GM23338 (cell line): Measurements from ENCODE around the gene KCMF1. TPM values are rescaled to one million over a fixed set of nuclear protein-coding genes. Genes with fewer than 3 reads are reported as not detected.

Source experiments
- ATAC-seq: fragments of 200-7000 bp; cut with Tn5 transposase; 3 replicates; pipeline ENCODE4 v1.9.1; 2020
- DNase-seq: peaks from one replicate; pipeline ENCODE4 v3.0.0-alpha.2; 2015; ENCODE audit warnings: low spot score
- H2AFZ ChIP-seq: fragments of 200-600 bp; sonication (generic); 2 replicates; pipeline ENCODE4 v1.8.0; 2016; ENCODE audit warnings: antibody characterized with exemption, mild to moderate bottlenecking, moderate library complexity
- H3F3A ChIP-seq: fragments of 200-600 bp; sonication (generic); replicated peaks from 2 replicates; pipeline ENCODE4 v1.8.0; 2017; ENCODE audit warnings: antibody characterized with exemption, mixed run types, low read depth
- H3K27ac ChIP-seq: fragments of 200-600 bp; sonication (generic); 2 replicates; pipeline ENCODE4 v1.6.1; 2016; ENCODE audit warnings: low read depth
- H3K27me3 ChIP-seq: fragments of 200-600 bp; sonication (generic); 2 replicates; pipeline ENCODE4 v1.8.0; 2016; ENCODE audit warnings: mild to moderate bottlenecking, mixed run types, moderate library complexity; ENCODE audit not compliant: insufficient read depth
- H3K36me3 ChIP-seq: fragments of 200-600 bp; sonication (generic); 2 replicates; pipeline ENCODE4 v1.8.0; 2016; ENCODE audit warnings: mild to moderate bottlenecking; ENCODE audit not compliant: insufficient read depth
- H3K4me1 ChIP-seq: fragments of 200-600 bp; sonication (generic); 2 replicates; pipeline ENCODE4 v1.8.0; 2016; ENCODE audit warnings: mild to moderate bottlenecking, moderate library complexity; ENCODE audit not compliant: insufficient read depth
- H3K4me2 ChIP-seq: fragments of 200-600 bp; sonication (generic); 2 replicates; pipeline ENCODE4 v1.7.1; 2017; ENCODE audit warnings: mixed run types
- H3K4me3 ChIP-seq: fragments of 200-600 bp; sonication (generic); 2 replicates; pipeline ENCODE4 v1.6.1; 2016; ENCODE audit warnings: mixed run types
- H3K79me2 ChIP-seq: fragments of 200-600 bp; sonication (generic); replicated peaks from 2 replicates; pipeline ENCODE4 v1.8.0; 2017; ENCODE audit warnings: mild to moderate bottlenecking; ENCODE audit not compliant: insufficient read depth
- H3K9me2 ChIP-seq: fragments of 200-600 bp; sonication (generic); 2 replicates; pipeline ENCODE4 v1.8.0; 2017; ENCODE audit not compliant: insufficient read depth
- H4K20me1 ChIP-seq: fragments of 200-600 bp; sonication (generic); replicated peaks from 2 replicates; pipeline ENCODE4 v1.8.0; 2017; ENCODE audit warnings: mild to moderate bottlenecking; ENCODE audit not compliant: insufficient read depth
- H3K27ac Mint-ChIP-seq: 2 replicates; pipeline ENCODE4 v1.8.0; 2020; ENCODE audit warnings: inconsistent platforms, mild to moderate bottlenecking, moderate library complexity, mixed read lengths
- H3K27me3 Mint-ChIP-seq: 3 replicates; pipeline ENCODE4 v1.8.0; 2022; ENCODE audit warnings: low read depth, mild to moderate bottlenecking, moderate library complexity, mixed read lengths, inconsistent platforms; ENCODE audit not compliant: insufficient read depth, poor library complexity
- H3K36me3 Mint-ChIP-seq: 3 replicates; pipeline ENCODE4 v1.8.0; 2021; ENCODE audit warnings: low read depth, mild to moderate bottlenecking, inconsistent platforms, moderate library complexity, mixed read lengths
- H3K4me1 Mint-ChIP-seq: 3 replicates; pipeline ENCODE4 v1.8.0; 2020; ENCODE audit warnings: mild to moderate bottlenecking, inconsistent platforms, mixed read lengths
- H3K4me3 Mint-ChIP-seq: 3 replicates; pipeline ENCODE4 v1.8.0; 2021; ENCODE audit warnings: moderate library complexity, mild to moderate bottlenecking, inconsistent platforms, mixed read lengths
- H3K9me3 Mint-ChIP-seq: 3 replicates; pipeline ENCODE4 v1.8.0; 2020; ENCODE audit warnings: moderate library complexity, mild to moderate bottlenecking, inconsistent platforms, mixed read lengths
- EZH2phosphoT487 ChIP-seq: fragments of 200-600 bp; sonication (generic); IDR thresholded peaks from one replicate; pipeline ENCODE4 v1.8.1; 2018; ENCODE audit warnings: antibody characterized with exemption; ENCODE audit not compliant: unreplicated experiment
- ZNF331 ChIP-seq: fragments of 250-450 bp; sonication (Bioruptor Pico); IDR thresholded peaks from 2 replicates; pipeline ENCODE4 v1.5.0; 2020; ENCODE audit warnings: low read depth, mild to moderate bottlenecking, moderate library complexity
- polyA plus RNA-seq: library from polyadenylated mRNA; unstranded; fragments of >200 nt; fragmentation: Nextera tagmentation; extraction: Ambion mirVana; gene quantifications from 2 replicates; pipeline ENCODE4 v1.2.1, GENCODE V29; 2016
- total RNA-seq: library from RNA; depleted of rRNA; stranded (reverse); fragments of >200 nt; shearing (Covaris generic); gene quantifications from 2 replicates; pipeline ENCODE4 v1.2.3, GENCODE V29; 2014
- TF ChIP-seq, protein P1 (sequence below): fragments of 250-450 bp; sonication (Bioruptor Pico); IDR thresholded peaks from 2 replicates; pipeline ENCODE4 v1.5.0; 2020; ENCODE audit warnings: mild to moderate bottlenecking, moderate library complexity
- TF ChIP-seq, protein P2 (sequence below), 2 experiments: fragments of 200-600 bp in 1 of 2; sonication (generic) in 1 of 2; conservative IDR thresholded peaks; 2 replicates each; pipeline versions ENCODE4 v1.5.1 to v1.6.1; 2016 to 2017; ENCODE audit warnings: antibody characterized with exemption in 2 of 2, low read depth in 2 of 2, mild to moderate bottlenecking in 2 of 2, moderate library complexity in 1 of 2
- TF ChIP-seq, protein P3 (sequence below): IDR thresholded peaks from 2 replicates; pipeline ENCODE4 v1.6.1; 2016; ENCODE audit warnings: antibody characterized with exemption

The KCMF1 gene
- total and polyA plus RNA-seq, 2 experiments from 2014 or later = 29.3 to 120 TPM

DNA sequence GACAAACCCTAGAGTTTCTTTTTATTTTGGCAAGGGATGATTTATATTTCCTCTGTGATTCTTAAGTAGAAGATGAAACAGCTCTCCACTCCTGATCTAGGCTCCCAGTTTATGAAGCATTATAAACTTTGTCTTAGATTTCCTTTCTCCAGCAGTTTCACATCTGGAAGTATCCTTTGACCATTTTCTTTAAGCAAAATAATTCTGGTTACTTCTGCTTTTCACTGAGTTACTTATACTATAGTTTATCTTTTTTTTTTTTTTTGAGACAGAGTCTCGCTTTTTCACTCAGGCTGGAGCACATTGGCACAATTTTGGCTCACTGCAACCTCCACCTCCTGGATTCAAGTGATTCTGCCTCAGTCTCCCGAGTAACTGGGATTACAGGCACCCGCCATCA lies 45.5 kb downstream of the KCMF1 start:
- ATAC-seq = no peak
- peaks cover 50% of the 10 kb centered on the region for H4K20me1 ChIP-seq
- H3K4me1 Mint-ChIP-seq = peaks cover 55% of the 10 kb centered on the region

DNA sequence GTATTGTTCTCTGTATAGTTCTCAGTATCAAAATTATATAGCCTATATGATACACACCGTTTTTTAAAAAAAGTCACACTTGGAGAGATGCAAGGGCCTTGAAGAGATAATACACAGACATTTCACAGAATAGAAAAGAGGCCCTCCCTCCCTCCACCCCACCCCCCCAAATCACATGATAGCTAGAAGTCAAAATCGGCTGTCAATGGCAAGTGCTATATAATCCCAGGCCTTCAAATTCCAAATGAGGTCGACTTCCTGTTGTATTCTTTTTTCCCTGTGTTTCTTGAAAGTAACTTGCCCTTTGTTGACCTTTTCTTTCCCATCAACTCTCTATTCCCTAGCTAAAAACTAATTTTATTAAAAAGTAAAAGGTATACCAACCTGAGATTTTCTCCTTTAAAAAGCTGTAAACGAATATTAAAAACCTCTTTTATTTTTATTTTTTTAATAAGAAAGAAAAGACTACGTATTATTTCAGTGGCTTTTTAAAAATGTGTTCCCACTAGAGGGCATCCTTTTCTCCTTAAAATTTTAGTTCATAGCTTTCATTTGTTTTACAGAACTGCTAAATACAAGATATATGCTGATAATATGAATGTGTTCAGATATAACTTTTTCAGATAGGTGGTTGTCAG lies 46.6 kb downstream of the KCMF1 start:
- DNase-seq (peak; percentile 61), ATAC-seq (no peak)
- Mint-ChIP-seq H3K36me3 (peaks cover 15% of the 10 kb centered on the region; the same call in 2 of the 3 replicates), H3K9me3 (no peaks in the 10 kb centered on the region), H3K27me3 (peaks cover 2% of the 10 kb centered on the region), H3K4me3 (peak overlapping the region; percentile 20; the same call in 1 of the 3 replicates), H3K27ac (peak overlapping the region; percentile 65; the same call in 1 of the 2 replicates), H3K4me1 (peaks cover 48% of the 10 kb centered on the region)
- TF ChIP-seq, protein P1, sequence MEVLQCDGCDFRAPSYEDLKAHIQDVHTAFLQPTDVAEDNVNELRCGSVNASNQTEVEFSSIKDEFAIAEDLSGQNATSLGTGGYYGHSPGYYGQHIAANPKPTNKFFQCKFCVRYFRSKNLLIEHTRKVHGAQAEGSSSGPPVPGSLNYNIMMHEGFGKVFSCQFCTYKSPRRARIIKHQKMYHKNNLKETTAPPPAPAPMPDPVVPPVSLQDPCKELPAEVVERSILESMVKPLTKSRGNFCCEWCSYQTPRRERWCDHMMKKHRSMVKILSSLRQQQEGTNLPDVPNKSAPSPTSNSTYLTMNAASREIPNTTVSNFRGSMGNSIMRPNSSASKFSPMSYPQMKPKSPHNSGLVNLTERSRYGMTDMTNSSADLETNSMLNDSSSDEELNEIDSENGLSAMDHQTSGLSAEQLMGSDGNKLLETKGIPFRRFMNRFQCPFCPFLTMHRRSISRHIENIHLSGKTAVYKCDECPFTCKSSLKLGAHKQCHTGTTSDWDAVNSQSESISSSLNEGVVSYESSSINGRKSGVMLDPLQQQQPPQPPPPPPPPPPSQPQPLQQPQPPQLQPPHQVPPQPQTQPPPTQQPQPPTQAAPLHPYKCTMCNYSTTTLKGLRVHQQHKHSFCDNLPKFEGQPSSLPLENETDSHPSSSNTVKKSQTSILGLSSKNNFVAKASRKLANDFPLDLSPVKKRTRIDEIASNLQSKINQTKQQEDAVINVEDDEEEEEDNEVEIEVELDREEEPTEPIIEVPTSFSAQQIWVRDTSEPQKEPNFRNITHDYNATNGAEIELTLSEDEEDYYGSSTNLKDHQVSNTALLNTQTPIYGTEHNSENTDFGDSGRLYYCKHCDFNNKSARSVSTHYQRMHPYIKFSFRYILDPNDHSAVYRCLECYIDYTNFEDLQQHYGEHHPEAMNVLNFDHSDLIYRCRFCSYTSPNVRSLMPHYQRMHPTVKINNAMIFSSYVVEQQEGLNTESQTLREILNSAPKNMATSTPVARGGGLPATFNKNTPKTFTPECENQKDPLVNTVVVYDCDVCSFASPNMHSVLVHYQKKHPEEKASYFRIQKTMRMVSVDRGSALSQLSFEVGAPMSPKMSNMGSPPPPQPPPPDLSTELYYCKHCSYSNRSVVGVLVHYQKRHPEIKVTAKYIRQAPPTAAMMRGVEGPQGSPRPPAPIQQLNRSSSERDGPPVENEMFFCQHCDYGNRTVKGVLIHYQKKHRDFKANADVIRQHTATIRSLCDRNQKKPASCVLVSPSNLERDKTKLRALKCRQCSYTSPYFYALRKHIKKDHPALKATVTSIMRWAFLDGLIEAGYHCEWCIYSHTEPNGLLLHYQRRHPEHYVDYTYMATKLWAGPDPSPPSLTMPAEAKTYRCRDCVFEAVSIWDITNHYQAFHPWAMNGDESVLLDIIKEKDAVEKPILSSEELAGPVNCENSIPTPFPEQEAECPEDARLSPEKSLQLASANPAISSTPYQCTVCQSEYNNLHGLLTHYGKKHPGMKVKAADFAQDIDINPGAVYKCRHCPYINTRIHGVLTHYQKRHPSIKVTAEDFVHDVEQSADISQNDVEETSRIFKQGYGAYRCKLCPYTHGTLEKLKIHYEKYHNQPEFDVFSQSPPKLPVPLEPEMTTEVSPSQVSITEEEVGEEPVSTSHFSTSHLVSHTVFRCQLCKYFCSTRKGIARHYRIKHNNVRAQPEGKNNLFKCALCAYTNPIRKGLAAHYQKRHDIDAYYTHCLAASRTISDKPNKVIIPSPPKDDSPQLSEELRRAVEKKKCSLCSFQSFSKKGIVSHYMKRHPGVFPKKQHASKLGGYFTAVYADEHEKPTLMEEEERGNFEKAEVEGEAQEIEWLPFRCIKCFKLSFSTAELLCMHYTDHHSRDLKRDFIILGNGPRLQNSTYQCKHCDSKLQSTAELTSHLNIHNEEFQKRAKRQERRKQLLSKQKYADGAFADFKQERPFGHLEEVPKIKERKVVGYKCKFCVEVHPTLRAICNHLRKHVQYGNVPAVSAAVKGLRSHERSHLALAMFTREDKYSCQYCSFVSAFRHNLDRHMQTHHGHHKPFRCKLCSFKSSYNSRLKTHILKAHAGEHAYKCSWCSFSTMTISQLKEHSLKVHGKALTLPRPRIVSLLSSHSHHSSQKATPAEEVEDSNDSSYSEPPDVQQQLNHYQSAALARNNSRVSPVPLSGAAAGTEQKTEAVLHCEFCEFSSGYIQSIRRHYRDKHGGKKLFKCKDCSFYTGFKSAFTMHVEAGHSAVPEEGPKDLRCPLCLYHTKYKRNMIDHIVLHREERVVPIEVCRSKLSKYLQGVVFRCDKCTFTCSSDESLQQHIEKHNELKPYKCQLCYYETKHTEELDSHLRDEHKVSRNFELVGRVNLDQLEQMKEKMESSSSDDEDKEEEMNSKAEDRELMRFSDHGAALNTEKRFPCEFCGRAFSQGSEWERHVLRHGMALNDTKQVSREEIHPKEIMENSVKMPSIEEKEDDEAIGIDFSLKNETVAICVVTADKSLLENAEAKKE (CRISPR knock-in tag) = no peak
- TF ChIP-seq, protein P2, sequence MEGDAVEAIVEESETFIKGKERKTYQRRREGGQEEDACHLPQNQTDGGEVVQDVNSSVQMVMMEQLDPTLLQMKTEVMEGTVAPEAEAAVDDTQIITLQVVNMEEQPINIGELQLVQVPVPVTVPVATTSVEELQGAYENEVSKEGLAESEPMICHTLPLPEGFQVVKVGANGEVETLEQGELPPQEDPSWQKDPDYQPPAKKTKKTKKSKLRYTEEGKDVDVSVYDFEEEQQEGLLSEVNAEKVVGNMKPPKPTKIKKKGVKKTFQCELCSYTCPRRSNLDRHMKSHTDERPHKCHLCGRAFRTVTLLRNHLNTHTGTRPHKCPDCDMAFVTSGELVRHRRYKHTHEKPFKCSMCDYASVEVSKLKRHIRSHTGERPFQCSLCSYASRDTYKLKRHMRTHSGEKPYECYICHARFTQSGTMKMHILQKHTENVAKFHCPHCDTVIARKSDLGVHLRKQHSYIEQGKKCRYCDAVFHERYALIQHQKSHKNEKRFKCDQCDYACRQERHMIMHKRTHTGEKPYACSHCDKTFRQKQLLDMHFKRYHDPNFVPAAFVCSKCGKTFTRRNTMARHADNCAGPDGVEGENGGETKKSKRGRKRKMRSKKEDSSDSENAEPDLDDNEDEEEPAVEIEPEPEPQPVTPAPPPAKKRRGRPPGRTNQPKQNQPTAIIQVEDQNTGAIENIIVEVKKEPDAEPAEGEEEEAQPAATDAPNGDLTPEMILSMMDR (conservative IDR thresholded peaks at IDR 0.05; ENCODE audit: low read depth in 2 of 2) = peak in 1 of 2 experiments; percentile 74; a peak in 3 of 4 replicates
- TF ChIP-seq ZNF331 (CRISPR knock-in tag) = no peak
- peaks cover 52% of the 10 kb centered on the region for H4K20me1 ChIP-seq
- no peaks in the 10 kb centered on the region for H3K27me3 ChIP-seq
- no peak overlapping the region for H3K4me3 ChIP-seq
- H3K9me2 ChIP-seq = no peaks in the 10 kb centered on the region
- peak overlapping the region; percentile 8; the same call in 1 of the 2 replicates for H3K4me2 ChIP-seq
- peaks cover 43% of the 10 kb centered on the region for H3K4me1 ChIP-seq
- H3K36me3 ChIP-seq = no peaks in the 10 kb centered on the region
- peaks cover 99% of the 10 kb centered on the region for H3K79me2 ChIP-seq
- H2AFZ ChIP-seq = no peak overlapping the region
- peak overlapping the region; percentile 75 for H3K27ac ChIP-seq
- peaks cover 13% of the 10 kb centered on the region for H3F3A ChIP-seq

More for the DNA sequence above, 45.5 kb downstream of the KCMF1 start:
- peak overlapping the region; percentile 75 for H3K27ac ChIP-seq
- no peak for DNase-seq
- H2AFZ ChIP-seq = no peak overlapping the region
- Mint-ChIP-seq H3K27me3 (peaks cover 2% of the 10 kb centered on the region), H3K36me3 (peaks cover 6% of the 10 kb centered on the region; the same call in 2 of the 3 replicates), H3K4me3 (no peak overlapping the region), H3K27ac (no peak overlapping the region), H3K9me3 (no peaks in the 10 kb centered on the region)
- no peaks in the 10 kb centered on the region for H3K36me3 ChIP-seq
- no peak overlapping the region for H3K4me2 ChIP-seq
- TF ChIP-seq, protein P3, sequence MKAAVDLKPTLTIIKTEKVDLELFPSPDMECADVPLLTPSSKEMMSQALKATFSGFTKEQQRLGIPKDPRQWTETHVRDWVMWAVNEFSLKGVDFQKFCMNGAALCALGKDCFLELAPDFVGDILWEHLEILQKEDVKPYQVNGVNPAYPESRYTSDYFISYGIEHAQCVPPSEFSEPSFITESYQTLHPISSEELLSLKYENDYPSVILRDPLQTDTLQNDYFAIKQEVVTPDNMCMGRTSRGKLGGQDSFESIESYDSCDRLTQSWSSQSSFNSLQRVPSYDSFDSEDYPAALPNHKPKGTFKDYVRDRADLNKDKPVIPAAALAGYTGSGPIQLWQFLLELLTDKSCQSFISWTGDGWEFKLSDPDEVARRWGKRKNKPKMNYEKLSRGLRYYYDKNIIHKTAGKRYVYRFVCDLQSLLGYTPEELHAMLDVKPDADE = no peak
- TF ChIP-seq EZH2phosphoT487 = no peak
- H3K4me1 ChIP-seq = peaks cover 52% of the 10 kb centered on the region
- no peak overlapping the region for H3K4me3 ChIP-seq
- no peaks in the 10 kb centered on the region for H3K9me2 ChIP-seq
- H3K27me3 ChIP-seq = no peaks in the 10 kb centered on the region
- H3K79me2 ChIP-seq = peaks cover 99% of the 10 kb centered on the region
- H3F3A ChIP-seq = peaks cover 12% of the 10 kb centered on the region
